ENCODE measurements around the gene CYP3A5. TPM values are rescaled to one million over a fixed set of nuclear protein-coding genes. Genes with fewer than 3 reads are reported as not detected.

Gene CYP3A5
- total RNA-seq: not detected in 2 replicates

DNA sequence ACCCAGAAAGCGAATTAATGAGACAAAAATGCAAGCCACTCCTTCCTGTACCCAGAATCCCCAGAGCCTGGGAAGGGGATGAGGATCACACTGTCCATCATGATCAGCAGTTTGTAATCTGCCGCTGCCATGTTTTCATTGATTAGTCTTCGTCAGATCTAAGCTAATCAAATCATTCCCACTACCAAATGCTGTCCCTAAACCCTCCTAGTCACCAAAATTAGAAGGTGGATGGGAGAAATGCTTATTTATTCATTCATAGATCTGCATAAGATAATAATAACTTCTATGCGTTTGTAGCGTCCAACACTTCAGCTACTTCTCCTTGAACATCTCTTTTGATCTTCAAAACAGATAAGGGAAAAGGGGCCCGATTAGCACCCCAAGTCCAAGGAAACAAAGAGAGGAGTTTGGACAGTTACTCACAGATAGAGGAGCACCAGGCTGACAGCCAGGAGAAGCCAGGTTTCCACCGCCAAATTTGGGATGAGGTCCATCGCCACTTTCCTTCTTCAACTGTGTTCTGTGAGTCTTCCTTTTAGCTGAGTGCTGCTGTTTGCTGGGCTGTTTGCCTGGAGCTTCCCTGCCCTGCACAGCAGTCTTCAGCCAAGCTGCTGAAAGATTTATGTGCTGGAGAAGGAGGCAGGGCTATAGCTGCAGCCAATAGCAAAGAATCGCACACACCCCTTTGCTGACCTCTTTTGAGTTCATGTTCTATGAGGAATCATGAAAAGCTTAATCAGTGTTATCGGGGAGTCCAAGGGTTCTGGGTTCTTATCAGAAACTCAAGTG lies at the start of gene CYP3A5:
TSS of gene CYP3A5 (minus strand) at position 597 of the 792 bp plus-strand sequence. CDS start at position 497, 100 bp downstream.

DNA sequence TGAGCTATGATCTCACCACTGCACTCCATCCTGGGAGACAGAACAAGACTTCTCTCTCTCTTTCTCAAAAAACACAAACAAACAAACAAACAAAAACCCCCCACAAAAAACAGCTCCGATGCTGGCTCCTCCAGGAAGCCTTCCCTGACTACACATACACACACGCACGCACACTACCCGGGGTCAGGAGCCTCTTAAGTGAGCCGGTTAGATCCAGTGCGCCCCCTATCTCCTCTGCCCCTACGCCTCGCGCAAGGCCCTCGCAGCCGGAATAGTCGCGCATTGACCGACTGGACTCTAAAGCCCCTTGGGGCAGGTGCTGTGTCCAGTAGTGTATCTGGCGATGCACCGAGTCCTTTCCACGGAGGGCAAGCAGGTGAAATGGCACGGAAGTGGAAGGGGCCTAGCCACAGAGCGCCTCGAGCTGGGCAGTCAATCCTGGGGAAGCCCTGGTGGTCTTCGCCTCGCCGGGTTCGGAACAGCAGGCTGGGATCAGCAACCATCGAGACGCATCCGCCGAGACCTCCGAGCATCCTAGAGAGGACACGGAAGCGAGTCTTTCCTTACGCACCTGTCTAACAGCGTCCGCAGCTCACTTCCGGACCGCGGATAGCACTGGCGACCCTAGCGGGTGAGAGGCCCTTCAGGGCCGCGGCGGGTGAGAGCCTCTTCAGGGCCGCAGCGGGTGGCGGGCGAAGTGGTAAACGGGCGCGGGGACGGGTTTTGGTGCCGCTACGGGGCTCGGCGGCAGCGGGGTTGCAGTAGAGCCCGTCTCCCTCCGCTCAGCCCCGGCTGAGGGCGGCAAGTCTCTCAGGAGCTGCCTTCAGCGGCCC lies 63.2 kb downstream of the CYP3A5 start, which contains the start of gene ZSCAN25:
TSS of gene ZSCAN25 (plus strand) at position 588 of the 833 bp plus-strand sequence. CDS start 2,661 bp downstream, outside the sequence.

Other genes with a start within 250 kb of the CYP3A5 start
- gene PTCD1, start 241.2 kb downstream of the CYP3A5 start, total RNA-seq: 4.5 and 5.5 TPM in 2 replicates
- 28.6 and 30.4 TPM in 2 replicates for gene CPSF4, start 241.1 kb downstream of the CYP3A5 start, total RNA-seq
- gene ATP5MF, start 213.8 kb downstream of the CYP3A5 start, total RNA-seq: 643 and 858 TPM in 2 replicates
- 5.6 and 6.2 TPM in 2 replicates for gene ZNF789, start 207.1 kb downstream of the CYP3A5 start, total RNA-seq
- 26.3 and 33.0 TPM in 2 replicates for gene ZNF394, start 179.7 kb downstream of the CYP3A5 start, total RNA-seq
- gene ZKSCAN5, start 175.3 kb downstream of the CYP3A5 start, total RNA-seq: 10.7 and 12.0 TPM in 2 replicates
- gene FAM200A, start 127.9 kb downstream of the CYP3A5 start, total RNA-seq: 5.6 and 6.2 TPM in 2 replicates
- gene ZNF655, start 121.4 kb downstream of the CYP3A5 start, total RNA-seq: 10.1 and 19.5 TPM in 2 replicates
- gene TMEM225B, start 81.7 kb downstream of the CYP3A5 start, total RNA-seq: under 0.01 TPM in 1 of 2 replicates, not detected in the other
- gene ZSCAN25, start 63.0 kb downstream of the CYP3A5 start, total RNA-seq: 9.4 and 10.4 TPM in 2 replicates
- gene CYP3A7, start 55.2 kb upstream of the CYP3A5 start, total RNA-seq: not detected in 2 replicates
- not detected in 2 replicates for gene CYP3A4, start 104.2 kb upstream of the CYP3A5 start, total RNA-seq
- not detected in 2 replicates for gene CYP3A43, start 148.0 kb upstream of the CYP3A5 start, total RNA-seq
- gene OR2AE1, start 197.0 kb upstream of the CYP3A5 start, total RNA-seq: 0.30 TPM in 1 of 2 replicates, not detected in the other
- gene TRIM4, start 239.5 kb upstream of the CYP3A5 start, total RNA-seq: 15.6 and 16.3 TPM in 2 replicates
- gene GJC3, start 249.6 kb upstream of the CYP3A5 start, total RNA-seq: 0.30 TPM in 1 of 2 replicates, not detected in the other

Measured in epithelial cell of umbilical artery (primary cell).